CD4-positive, alpha-beta T cell (primary cell): ENCODE measurements around the gene PBX4. TPM values are rescaled to one million over a fixed set of nuclear protein-coding genes. Genes with fewer than 3 reads are reported as not detected.

Source experiments
- ATAC-seq: fragments of 200-7000 bp; cut with Tn5 transposase; one replicate; pipeline ENCODE4 v1.10.0; 2022; ENCODE audit warnings: mild to moderate bottlenecking; ENCODE audit not compliant: poor library complexity
- CTCF ChIA-PET: fragments of 350-600 bp; sonication (Branson Sonifier 250); formaldehyde crosslinking; loops from one replicate; lab custom pipeline; 2021; ENCODE audit warnings: antibody characterized with exemption, inconsistent platforms; lab: Charles Lee
- POLR2A ChIA-PET: fragments of 350-600 bp; sonication (Branson Sonifier 250); formaldehyde crosslinking; loops from one replicate; lab custom pipeline; 2021; ENCODE audit warnings: antibody characterized with exemption, inconsistent platforms; lab: Charles Lee
- DNase-seq, 14 experiments: peaks; one replicate each; pipeline ENCODE4 v3.0.0-alpha.2; 2013 to 2020; ENCODE audit warnings: mixed read lengths in 2 of 14
- H3K27ac ChIP-seq, 2 donors: one replicate each; pipeline versions ENCODE4 v1.5.1 to v1.7.0; 2013; ENCODE audit warnings: low read length in 2 of 2, low read depth in 1 of 2, mild to moderate bottlenecking in 1 of 2
- H3K27me3 ChIP-seq, 2 experiments: 1 replicate in 1 of 2; 2 replicates in 1 of 2; pipeline versions ENCODE4 v1.6.1 to v1.7.0; 2013; ENCODE audit warnings: low read length in 2 of 2, control low read depth in 1 of 2, mild to moderate bottlenecking in 1 of 2, moderate library complexity in 1 of 2; ENCODE audit not compliant: insufficient read depth in 2 of 2, control insufficient read depth in 1 of 2
- H3K36me3 ChIP-seq: one replicate; pipeline ENCODE4 v1.6.1; 2013; ENCODE audit warnings: low read length, control low read depth; ENCODE audit not compliant: insufficient read depth
- H3K4me1 ChIP-seq: one replicate; pipeline ENCODE4 v1.6.1; 2013; ENCODE audit warnings: low read length, control low read depth; ENCODE audit not compliant: insufficient read depth
- H3K4me3 ChIP-seq: one replicate; pipeline ENCODE4 v1.5.1; 2013; ENCODE audit warnings: mild to moderate bottlenecking, low read length, moderate library complexity
- H3K9me3 ChIP-seq, 2 experiments: 1 replicate in 1 of 2; 2 replicates in 1 of 2; pipeline versions ENCODE4 v1.6.1 to v1.7.0; 2013; ENCODE audit warnings: low read length in 2 of 2, mild to moderate bottlenecking in 2 of 2, control low read depth in 1 of 2, moderate library complexity in 1 of 2; ENCODE audit not compliant: control insufficient read depth in 1 of 2, insufficient read depth in 1 of 2
- H3K27ac Mint-ChIP-seq: one replicate; pipeline ENCODE4 v1.8.0; 2020; ENCODE audit warnings: mixed read lengths
- H3K27me3 Mint-ChIP-seq: one replicate; pipeline ENCODE4 v1.8.0; 2021; ENCODE audit warnings: mixed read lengths
- H3K36me3 Mint-ChIP-seq: one replicate; pipeline ENCODE4 v1.8.0; 2021; ENCODE audit warnings: low read depth, mixed read lengths
- H3K4me1 Mint-ChIP-seq: one replicate; pipeline ENCODE4 v1.8.0; 2021; ENCODE audit warnings: low read depth, mixed read lengths
- H3K4me3 Mint-ChIP-seq: one replicate; pipeline ENCODE4 v1.8.0; 2020; ENCODE audit warnings: mild to moderate bottlenecking, mixed read lengths
- H3K9me3 Mint-ChIP-seq: one replicate; pipeline ENCODE4 v1.8.0; 2020; ENCODE audit warnings: mixed read lengths
- intact Hi-C, 2 experiments: fragments of 100-400 bp; cut with DNase I in 1 of 2; cut with micrococcal nuclease in 1 of 2; formaldehyde crosslinking; loops; one replicate each; pipeline versions ENCODE4 v1.15.1 to v1.9.0; 2023 to 2025; cut with DNase I, micrococcal nuclease
- total RNA-seq, 174 experiments: library from RNA in 2 of 174; stranded (reverse) in 2 of 174; gene quantifications; one replicate each; pipeline ENCODE4 v1.2.3 and lab custom pipeline; 2021 to 2026
- TF ChIP-seq, protein P1 (sequence below): fragments of 200-600 bp; IDR thresholded peaks from one replicate; pipeline ENCODE4 v1.8.0; 2022; ENCODE audit warnings: antibody characterized with exemption, mild to moderate bottlenecking

Gene PBX4
- total RNA-seq, 2 experiments from 2014 or later = 50.1 to 51.8 TPM

DNA sequence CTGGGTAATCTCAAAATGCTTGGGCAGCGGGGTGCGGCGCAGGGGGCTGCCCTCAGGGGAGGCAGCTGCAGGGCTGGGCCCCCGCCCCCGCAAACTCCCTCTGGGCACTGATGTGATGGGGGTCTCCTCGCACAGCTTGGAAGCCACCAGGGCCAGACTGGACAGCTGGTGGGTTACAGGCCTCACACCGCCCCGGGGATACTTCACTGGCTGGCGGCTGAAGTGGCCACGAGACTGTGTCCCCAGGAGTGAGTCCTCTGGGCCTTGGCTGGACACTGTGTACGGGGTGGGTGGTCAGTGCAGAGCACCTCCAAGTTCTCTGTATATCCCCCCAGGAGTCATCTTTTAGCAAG is 11.6 kb upstream of the PBX4 start:
- H3K4me3 Mint-ChIP-seq = peak overlapping the region; percentile 38
- H3K36me3 Mint-ChIP-seq = peaks cover 64% of the 10 kb centered on the region
- POLR2A ChIA-PET = no interaction called here
- no peak overlapping the region for H3K4me3 ChIP-seq
- no peaks in the 10 kb centered on the region for H3K27me3 ChIP-seq
- no peak overlapping the region for H3K27ac ChIP-seq
- H3K27me3 Mint-ChIP-seq = no peaks in the 10 kb centered on the region
- CTCF ChIA-PET = interaction anchor here (2.5 kb wide), 1 partner anchor 98 kb away, joined by 10 read pairs; no protein-coding TSS in a partner anchor
- intact Hi-C loops = no loop called here
- peak overlapping the region; percentile 87 for H3K27ac Mint-ChIP-seq
- TF ChIP-seq, protein P1, sequence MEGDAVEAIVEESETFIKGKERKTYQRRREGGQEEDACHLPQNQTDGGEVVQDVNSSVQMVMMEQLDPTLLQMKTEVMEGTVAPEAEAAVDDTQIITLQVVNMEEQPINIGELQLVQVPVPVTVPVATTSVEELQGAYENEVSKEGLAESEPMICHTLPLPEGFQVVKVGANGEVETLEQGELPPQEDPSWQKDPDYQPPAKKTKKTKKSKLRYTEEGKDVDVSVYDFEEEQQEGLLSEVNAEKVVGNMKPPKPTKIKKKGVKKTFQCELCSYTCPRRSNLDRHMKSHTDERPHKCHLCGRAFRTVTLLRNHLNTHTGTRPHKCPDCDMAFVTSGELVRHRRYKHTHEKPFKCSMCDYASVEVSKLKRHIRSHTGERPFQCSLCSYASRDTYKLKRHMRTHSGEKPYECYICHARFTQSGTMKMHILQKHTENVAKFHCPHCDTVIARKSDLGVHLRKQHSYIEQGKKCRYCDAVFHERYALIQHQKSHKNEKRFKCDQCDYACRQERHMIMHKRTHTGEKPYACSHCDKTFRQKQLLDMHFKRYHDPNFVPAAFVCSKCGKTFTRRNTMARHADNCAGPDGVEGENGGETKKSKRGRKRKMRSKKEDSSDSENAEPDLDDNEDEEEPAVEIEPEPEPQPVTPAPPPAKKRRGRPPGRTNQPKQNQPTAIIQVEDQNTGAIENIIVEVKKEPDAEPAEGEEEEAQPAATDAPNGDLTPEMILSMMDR = no peak
- peaks cover 31% of the 10 kb centered on the region for H3K4me1 ChIP-seq
- H3K9me3 Mint-ChIP-seq = no peaks in the 10 kb centered on the region
- H3K9me3 ChIP-seq = no peaks in the 10 kb centered on the region
- H3K36me3 ChIP-seq = peaks cover 49% of the 10 kb centered on the region
- DNase-seq (peak in 1 of 14 experiments; percentile 28), ATAC-seq (no peak)
- H3K4me1 Mint-ChIP-seq = peaks cover 29% of the 10 kb centered on the region

DNA sequence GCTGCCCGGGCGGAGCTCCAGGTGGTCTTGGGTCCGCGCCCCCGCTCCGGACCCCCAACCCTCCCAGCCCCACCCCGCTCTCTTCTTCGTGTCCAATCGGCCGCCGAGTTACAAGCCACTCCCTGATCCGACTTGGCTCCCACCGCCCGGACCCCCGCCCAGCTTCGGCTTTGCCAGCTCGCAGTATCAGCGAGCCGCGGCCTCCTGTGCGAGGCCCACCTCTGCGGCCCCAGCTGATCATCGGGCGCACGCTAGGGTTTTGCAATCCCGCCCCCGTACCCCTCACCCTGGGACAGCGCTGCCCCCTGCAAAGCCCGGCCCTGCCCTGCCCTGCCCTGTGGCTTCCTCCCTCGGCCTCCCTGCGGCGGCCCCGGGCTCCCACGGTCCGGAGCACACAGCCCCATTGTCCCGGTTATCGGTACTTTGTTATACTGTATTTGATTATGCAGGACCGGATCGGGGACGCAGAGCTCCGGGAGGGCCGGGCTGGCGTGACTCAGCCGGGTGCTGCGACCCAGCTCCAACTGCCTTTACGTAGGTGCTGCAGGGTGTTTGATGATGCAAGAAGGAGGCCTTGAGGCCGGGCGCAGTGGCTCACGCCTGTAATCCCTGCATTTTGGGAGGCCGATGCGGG is 10.1 kb upstream of the PBX4 start:
- peak in 11 of 14 experiments; percentile 22 to 72 (median 44) for DNase-seq
- Histone ChIP-seq H3K4me3 (peak overlapping the region; percentile 61), H3K27me3 (no peaks in the 10 kb centered on the region), H3K27ac (peak overlapping the region; percentile 32 to 84), H3K9me3 (no peaks in the 10 kb centered on the region), H3K4me1 (peaks cover 36% of the 10 kb centered on the region), H3K36me3 (peaks cover 47% of the 10 kb centered on the region)
- Mint-ChIP-seq H3K27ac (peak overlapping the region; percentile 87), H3K9me3 (no peaks in the 10 kb centered on the region), H3K4me3 (peak overlapping the region; percentile 89), H3K4me1 (peaks cover 31% of the 10 kb centered on the region), H3K36me3 (peaks cover 60% of the 10 kb centered on the region), H3K27me3 (no peaks in the 10 kb centered on the region)
- peak; percentile 18 for ATAC-seq
- ChIA-PET POLR2A (interaction anchor here (0.6 to 2.5 kb wide), 16 partner anchors 12 to 423 kb away, joined by 3 to 17 read pairs (median 6); partner anchors contain the start of genes ATP13A1, GMIP, ZNF101 and ZNF14), CTCF (interaction anchor here (0.8 to 2.5 kb wide), 7 partner anchors 8 to 99 kb away, joined by 3 to 10 read pairs (median 3); partner anchors contain the start of gene GMIP)
- TF ChIP-seq, protein P1 = no peak
- intact Hi-C loops = loop anchor here (1.0 to 5.0 kb wide), 6 partner anchors 10 to 329 kb away; partner anchors contain the start of genes GMIP (in 2 of the 2), ATP13A1 (in 1 of the 2) and PBX4 (in 1 of the 2)

DNA sequence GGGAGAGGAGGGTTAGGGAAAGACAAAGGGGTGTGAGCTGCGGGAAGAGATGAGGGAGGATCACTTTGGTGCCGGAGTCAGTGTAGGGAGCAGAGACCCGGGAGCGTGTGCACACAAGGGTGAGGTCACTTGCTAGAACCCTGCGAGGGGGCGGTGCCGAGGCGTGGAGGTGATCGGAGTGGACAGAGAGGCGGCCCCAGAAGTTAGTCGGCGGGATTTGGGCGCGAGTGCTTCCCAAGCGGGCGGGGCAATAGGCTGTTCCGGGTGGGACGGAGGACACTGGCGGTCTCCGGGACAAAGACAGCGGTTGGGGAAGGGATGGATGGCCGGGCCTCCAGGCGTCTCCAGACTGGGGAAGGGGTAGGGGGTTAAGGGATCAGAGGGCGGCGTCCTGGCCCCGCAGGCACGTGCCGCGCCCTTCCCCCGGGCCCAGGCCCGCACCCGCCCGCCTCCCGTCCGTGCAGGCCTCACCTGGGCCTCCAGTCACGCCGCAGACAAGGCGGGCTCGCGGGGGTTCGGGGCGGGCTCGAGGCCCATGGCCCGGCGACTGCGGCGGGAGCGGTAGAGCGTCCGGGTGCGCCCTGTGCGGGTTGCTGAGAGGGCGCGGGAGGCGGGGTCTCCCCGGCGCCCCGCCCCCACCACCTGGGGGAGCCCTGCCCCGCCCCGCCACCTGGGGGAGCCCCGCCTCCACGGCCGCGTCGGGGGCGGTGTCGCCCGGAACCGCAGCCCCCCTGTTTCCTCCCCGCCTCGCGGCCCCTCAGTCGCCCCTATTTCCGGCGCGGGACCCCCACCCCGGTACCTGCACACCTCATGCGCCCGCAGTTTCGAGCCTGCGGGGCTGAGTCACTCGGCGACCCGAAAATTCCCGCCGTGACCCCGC is 9.4 kb upstream of the PBX4 start, which contains the start of gene LPAR2:
LPAR2 (minus strand) TSS at position 600 of the 880 bp plus-strand sequence. CDS start 945 bp downstream, outside the sequence.
- DNase-seq = peak; percentile 65 to 91 (median 80)

More for the DNA sequence above, 9.4 kb upstream of the PBX4 start, which contains the start of gene LPAR2:
- H3K27ac Mint-ChIP-seq = peak within 1 kb of the TSS; percentile 91
- H3K27me3 ChIP-seq = no peaks in the 10 kb centered on the region
- H3K36me3 Mint-ChIP-seq = peaks cover 56% of the 10 kb centered on the region
- no peaks in the 10 kb centered on the region for H3K9me3 ChIP-seq
- TF ChIP-seq, protein P1 = no peak
- H3K9me3 Mint-ChIP-seq = no peaks in the 10 kb centered on the region
- peaks cover 37% of the 10 kb centered on the region for H3K4me1 ChIP-seq
- CTCF ChIA-PET = interaction anchor here (0.8 to 2.5 kb wide), 7 partner anchors 16 to 98 kb away, joined by 3 to 10 read pairs (median 4); partner anchors contain the start of gene GMIP
- no peaks in the 10 kb centered on the region for H3K27me3 Mint-ChIP-seq
- POLR2A ChIA-PET = interaction anchor here (0.6 to 2.5 kb wide), 28 partner anchors 9 to 424 kb away, joined by 3 to 17 read pairs (median 4); partner anchors contain the start of genes ATP13A1, GMIP, PBX4 and TSSK6
- H3K4me3 Mint-ChIP-seq = peak within 1 kb of the TSS; percentile 99
- H3K36me3 ChIP-seq = peaks cover 43% of the 10 kb centered on the region
- peak; percentile 83 for ATAC-seq
- H3K4me1 Mint-ChIP-seq = peaks cover 28% of the 10 kb centered on the region
- intact Hi-C loops = loop anchor here (1.0 to 5.0 kb wide), 6 partner anchors 10 to 329 kb away; partner anchors contain the start of genes GMIP (in 2 of the 2), ATP13A1 (in 1 of the 2) and PBX4 (in 1 of the 2)
- H3K27ac ChIP-seq = peak within 1 kb of the TSS; percentile 52 to 84
- peak within 1 kb of the TSS; percentile 84 for H3K4me3 ChIP-seq
